ENCODE data around the gene ATP4B.

The ATP4B gene

DNA sequence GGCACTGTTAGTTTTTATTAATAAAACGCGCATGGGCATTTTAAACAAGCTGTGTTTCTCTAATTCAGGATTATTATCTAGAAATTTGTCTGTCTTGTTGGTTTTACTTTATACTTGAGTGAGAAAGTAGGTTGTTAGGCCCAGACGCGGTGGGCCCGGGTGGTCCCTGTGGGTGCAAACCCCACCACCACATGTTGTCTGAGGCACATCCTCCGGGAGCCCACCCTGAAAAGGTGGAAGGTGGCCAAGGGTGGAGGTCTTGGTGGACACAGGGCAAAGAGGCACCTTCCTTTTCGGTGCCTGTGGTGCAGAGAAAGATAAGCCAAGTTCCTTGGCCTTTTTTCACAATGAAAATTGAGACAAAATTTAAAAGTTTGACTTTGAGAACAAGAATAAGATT lies 16.6 kb downstream of the ATP4B start:
- Histone ChIP-seq H3K79me2 (ENCODE audit: control insufficient read depth, insufficient read depth, low read length, poor library complexity) (no peaks in the 10 kb centered on the region), H3K14ac (ENCODE audit: low read length) (no peak overlapping the region), H3K4me1 (ENCODE audit: control insufficient read depth in 1 of 2, insufficient read depth in 2 of 2, low read length in 2 of 2) (no peaks in the 10 kb centered on the region), H4K8ac (ENCODE audit: low read depth, low read length) (no peak overlapping the region), H2AFZ (ENCODE audit: insufficient read depth, low read length, poor library complexity) (no peak overlapping the region), H3K9me3 (ENCODE audit: insufficient read depth, low read depth, low read length) (peaks cover 2% of the 10 kb centered on the region), H3K4me3 (ENCODE audit: low read depth, low read length) (no peak overlapping the region), H3K27ac (ENCODE audit: low read depth, low read length) (no peak overlapping the region), H2AK5ac (ENCODE audit: low read length) (no peak overlapping the region), H2BK12ac (ENCODE audit: low read length) (no peak overlapping the region), H4K12ac (ENCODE audit: low read depth, low read length) (no peak overlapping the region), H3K23ac (ENCODE audit: low read length) (no peak overlapping the region), H3K4ac (ENCODE audit: low read depth, low read length) (no peak overlapping the region), H2BK120ac (ENCODE audit: insufficient read depth, low read length, poor library complexity) (no peak overlapping the region), H3K79me1 (ENCODE audit: low read length) (no peaks in the 10 kb centered on the region), H3K36me3 (ENCODE audit: control insufficient read depth in 1 of 2, insufficient read depth in 2 of 2, low read length in 2 of 2) (peaks cover 34 to 38% of the 10 kb centered on the region in 2 experiments), H3K18ac (ENCODE audit: low read length) (no peak overlapping the region), H3K9ac (ENCODE audit: low read length) (no peak overlapping the region), H4K91ac (ENCODE audit: low read depth, low read length) (no peak overlapping the region), H2BK5ac (ENCODE audit: low read depth, low read length, poor library complexity) (no peak overlapping the region), H3K4me2 (ENCODE audit: low read length) (no peak overlapping the region), H3K27me3 (ENCODE audit: insufficient read depth, low read length) (no peaks in the 10 kb centered on the region)
- no peak for DNase-seq
- WGBS (ENCODE audit: extremely low coverage, insufficient coverage, insufficient read length): no CpG with 5 or more reads among the region's 7 CpGs

GRCh38 chr13:113639616-113640262 lies 18.3 kb downstream of the ATP4B start:
- Histone ChIP-seq H3K4ac (ENCODE audit: low read depth, low read length) (no peak overlapping the region), H3K4me2 (ENCODE audit: low read length) (no peak overlapping the region), H2AFZ (ENCODE audit: insufficient read depth, low read length, poor library complexity) (no peak overlapping the region), H3K23ac (ENCODE audit: low read length) (no peak overlapping the region), H4K8ac (ENCODE audit: low read depth, low read length) (no peak overlapping the region), H3K79me1 (ENCODE audit: low read length) (no peaks in the 10 kb centered on the region), H3K18ac (ENCODE audit: low read length) (no peak overlapping the region), H2BK120ac (ENCODE audit: insufficient read depth, low read length, poor library complexity) (no peak overlapping the region), H3K27me3 (ENCODE audit: insufficient read depth, low read length) (no peaks in the 10 kb centered on the region), H3K27ac (ENCODE audit: low read depth, low read length) (no peak overlapping the region), H4K91ac (ENCODE audit: low read depth, low read length) (no peak overlapping the region), H3K9me3 (ENCODE audit: insufficient read depth, low read depth, low read length) (peaks cover 2% of the 10 kb centered on the region), H2BK5ac (ENCODE audit: low read depth, low read length, poor library complexity) (no peak overlapping the region), H2AK5ac (ENCODE audit: low read length) (no peak overlapping the region), H3K9ac (ENCODE audit: low read length) (no peak overlapping the region), H3K14ac (ENCODE audit: low read length) (no peak overlapping the region), H2BK12ac (ENCODE audit: low read length) (no peak overlapping the region), H3K79me2 (ENCODE audit: control insufficient read depth, insufficient read depth, low read length, poor library complexity) (no peaks in the 10 kb centered on the region), H4K12ac (ENCODE audit: low read depth, low read length) (no peak overlapping the region), H3K36me3 (ENCODE audit: control insufficient read depth in 1 of 2, insufficient read depth in 2 of 2, low read length in 2 of 2) (peaks cover 50 to 55% of the 10 kb centered on the region in 2 experiments), H3K4me3 (ENCODE audit: low read depth, low read length) (no peak overlapping the region), H3K4me1 (ENCODE audit: control insufficient read depth in 1 of 2, insufficient read depth in 2 of 2, low read length in 2 of 2) (no peaks in the 10 kb centered on the region)
- no peak for DNase-seq
- WGBS (ENCODE audit: extremely low coverage, insufficient coverage, insufficient read length): no CpG with 5 or more reads among the region's 27 CpGs

- Histone ChIP-seq H2BK120ac (ENCODE audit: insufficient read depth, low read length, poor library complexity) (no peak overlapping the region), H2AK5ac (ENCODE audit: low read length) (no peak overlapping the region), H3K79me1 (ENCODE audit: low read length) (no peaks in the 10 kb centered on the region), H3K23ac (ENCODE audit: low read length) (no peak overlapping the region), H3K14ac (ENCODE audit: low read length) (no peak overlapping the region), H4K8ac (ENCODE audit: low read depth, low read length) (no peak overlapping the region), H3K4ac (ENCODE audit: low read depth, low read length) (no peak overlapping the region), H2AFZ (ENCODE audit: insufficient read depth, low read length, poor library complexity) (no peak overlapping the region), H3K36me3 (ENCODE audit: control insufficient read depth in 1 of 2, insufficient read depth in 2 of 2, low read length in 2 of 2) (peaks cover 56 to 61% of the 10 kb centered on the region in 2 experiments), H3K79me2 (ENCODE audit: control insufficient read depth, insufficient read depth, low read length, poor library complexity) (no peaks in the 10 kb centered on the region), H2BK12ac (ENCODE audit: low read length) (no peak overlapping the region), H3K9ac (ENCODE audit: low read length) (no peak overlapping the region), H3K4me2 (ENCODE audit: low read length) (no peak overlapping the region), H3K4me1 (ENCODE audit: control insufficient read depth in 1 of 2, insufficient read depth in 2 of 2, low read length in 2 of 2) (no peaks in the 10 kb centered on the region), H3K27ac (ENCODE audit: low read depth, low read length) (no peak overlapping the region), H3K4me3 (ENCODE audit: low read depth, low read length) (no peak overlapping the region), H3K9me3 (ENCODE audit: insufficient read depth, low read depth, low read length) (peaks cover 4% of the 10 kb centered on the region), H3K27me3 (ENCODE audit: insufficient read depth, low read length) (no peaks in the 10 kb centered on the region), H2BK5ac (ENCODE audit: low read depth, low read length, poor library complexity) (no peak overlapping the region), H4K12ac (ENCODE audit: low read depth, low read length) (no peak overlapping the region), H4K91ac (ENCODE audit: low read depth, low read length) (no peak overlapping the region), H3K18ac (ENCODE audit: low read length) (no peak overlapping the region)
- no peak for DNase-seq
- WGBS (ENCODE audit: extremely low coverage, insufficient coverage, insufficient read length): no CpG with 5 or more reads among the region's 8 CpGs
These were observed 19.2 kb downstream of the ATP4B start for GRCh38 chr13:113638806-113639205.

- Histone ChIP-seq H3K18ac (ENCODE audit: low read length) (no peak overlapping the region), H2BK120ac (ENCODE audit: insufficient read depth, low read length, poor library complexity) (no peak overlapping the region), H3K36me3 (ENCODE audit: control insufficient read depth in 1 of 2, insufficient read depth in 2 of 2, low read length in 2 of 2) (peaks cover 60 to 66% of the 10 kb centered on the region in 2 experiments), H2BK12ac (ENCODE audit: low read length) (no peak overlapping the region), H4K91ac (ENCODE audit: low read depth, low read length) (no peak overlapping the region), H3K4me3 (ENCODE audit: low read depth, low read length) (no peak overlapping the region), H4K12ac (ENCODE audit: low read depth, low read length) (no peak overlapping the region), H3K4me1 (ENCODE audit: control insufficient read depth in 1 of 2, insufficient read depth in 2 of 2, low read length in 2 of 2) (no peaks in the 10 kb centered on the region), H3K79me2 (ENCODE audit: control insufficient read depth, insufficient read depth, low read length, poor library complexity) (no peaks in the 10 kb centered on the region), H3K14ac (ENCODE audit: low read length) (no peak overlapping the region), H2BK5ac (ENCODE audit: low read depth, low read length, poor library complexity) (no peak overlapping the region), H3K4me2 (ENCODE audit: low read length) (no peak overlapping the region), H4K8ac (ENCODE audit: low read depth, low read length) (no peak overlapping the region), H3K9ac (ENCODE audit: low read length) (no peak overlapping the region), H3K9me3 (ENCODE audit: insufficient read depth, low read depth, low read length) (peaks cover 4% of the 10 kb centered on the region), H3K79me1 (ENCODE audit: low read length) (no peaks in the 10 kb centered on the region), H3K23ac (ENCODE audit: low read length) (no peak overlapping the region), H2AFZ (ENCODE audit: insufficient read depth, low read length, poor library complexity) (no peak overlapping the region), H3K27me3 (ENCODE audit: insufficient read depth, low read length) (no peaks in the 10 kb centered on the region), H3K4ac (ENCODE audit: low read depth, low read length) (no peak overlapping the region), H2AK5ac (ENCODE audit: low read length) (no peak overlapping the region), H3K27ac (ENCODE audit: low read depth, low read length) (no peak overlapping the region)
- DNase-seq: no peak
- WGBS (ENCODE audit: extremely low coverage, insufficient coverage, insufficient read length): no CpG with 5 or more reads among the region's 37 CpGs
These were observed 19.7 kb downstream of the ATP4B start for GRCh38 chr13:113638173-113638746.
